LNCaP clone FGC (cell line): Measurements from ENCODE around the gene LHFPL6.

Source experiments
- DNase-seq: peaks from one replicate; pipeline ENCODE4 v3.0.0-alpha.2; 2011; ENCODE audit warnings: low read depth
- H3K4me3 ChIP-seq: 2 replicates; pipeline ENCODE4 v1.5.1; 2011; ENCODE audit warnings: mild to moderate bottlenecking, low read depth, low read length, control low read depth
- TF ChIP-seq, protein P1 (sequence below): IDR thresholded peaks from 2 replicates; pipeline ENCODE4 v1.5.1; 2012; ENCODE audit warnings: mild to moderate bottlenecking; ENCODE audit not compliant: control insufficient read depth, insufficient read depth; ENCODE audit errors: extremely low read depth

LHFPL6 gene

DNA sequence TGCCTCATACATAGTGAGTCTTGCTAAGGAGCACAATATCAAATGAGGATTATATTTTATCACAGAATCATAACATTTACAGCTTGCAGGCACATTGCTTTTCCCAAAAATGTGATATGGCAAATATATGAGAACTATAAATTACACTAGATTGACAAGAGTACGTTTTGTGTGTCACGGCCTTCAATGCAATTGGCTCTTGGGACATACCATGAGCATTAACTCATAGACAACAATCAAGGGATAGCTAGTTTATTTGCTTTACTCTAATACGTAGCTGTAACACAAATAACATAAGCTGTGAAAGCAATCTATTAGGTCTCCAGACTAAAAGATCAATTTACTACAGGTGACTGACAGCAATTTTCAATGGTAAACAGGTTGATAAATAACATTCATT, 17.8 kb downstream of the LHFPL6 start:
- H3K4me3 ChIP-seq: no peak overlapping the region
- DNase-seq: no peak
- TF ChIP-seq, protein P1, sequence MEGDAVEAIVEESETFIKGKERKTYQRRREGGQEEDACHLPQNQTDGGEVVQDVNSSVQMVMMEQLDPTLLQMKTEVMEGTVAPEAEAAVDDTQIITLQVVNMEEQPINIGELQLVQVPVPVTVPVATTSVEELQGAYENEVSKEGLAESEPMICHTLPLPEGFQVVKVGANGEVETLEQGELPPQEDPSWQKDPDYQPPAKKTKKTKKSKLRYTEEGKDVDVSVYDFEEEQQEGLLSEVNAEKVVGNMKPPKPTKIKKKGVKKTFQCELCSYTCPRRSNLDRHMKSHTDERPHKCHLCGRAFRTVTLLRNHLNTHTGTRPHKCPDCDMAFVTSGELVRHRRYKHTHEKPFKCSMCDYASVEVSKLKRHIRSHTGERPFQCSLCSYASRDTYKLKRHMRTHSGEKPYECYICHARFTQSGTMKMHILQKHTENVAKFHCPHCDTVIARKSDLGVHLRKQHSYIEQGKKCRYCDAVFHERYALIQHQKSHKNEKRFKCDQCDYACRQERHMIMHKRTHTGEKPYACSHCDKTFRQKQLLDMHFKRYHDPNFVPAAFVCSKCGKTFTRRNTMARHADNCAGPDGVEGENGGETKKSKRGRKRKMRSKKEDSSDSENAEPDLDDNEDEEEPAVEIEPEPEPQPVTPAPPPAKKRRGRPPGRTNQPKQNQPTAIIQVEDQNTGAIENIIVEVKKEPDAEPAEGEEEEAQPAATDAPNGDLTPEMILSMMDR: no peak

GRCh38 chr13:39580881-39581575, 22.0 kb downstream of the LHFPL6 start:
- H3K4me3 ChIP-seq: no peak overlapping the region
- TF ChIP-seq, protein P1: no peak
- DNase-seq: no peak

DNA sequence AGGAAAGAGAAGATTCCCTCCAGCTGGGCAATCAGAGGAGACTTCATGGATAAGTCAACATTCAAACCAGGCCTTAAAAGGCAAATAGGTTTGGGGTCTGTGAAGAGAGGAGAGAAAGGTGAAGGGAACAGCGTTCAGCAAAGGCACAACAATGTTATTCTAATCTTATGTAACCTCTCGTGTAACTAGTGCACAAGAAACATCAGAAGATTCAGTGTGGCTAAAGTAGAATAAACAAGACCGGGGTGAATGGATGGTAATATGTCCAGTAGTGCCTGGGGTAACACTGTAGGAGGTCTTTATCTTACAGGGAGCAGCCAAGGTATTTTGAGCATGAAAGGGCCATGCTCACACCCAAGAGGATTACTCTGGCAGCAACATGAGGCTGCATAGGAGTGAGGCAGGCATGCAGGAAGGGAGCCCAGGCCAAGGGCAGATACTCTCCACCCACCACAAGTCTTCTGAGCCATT, 24.1 kb downstream of the LHFPL6 start:
- DNase-seq: no peak
- TF ChIP-seq, protein P1: no peak
- no peak overlapping the region for H3K4me3 ChIP-seq

- TF ChIP-seq, protein P1: no peak
- DNase-seq: no peak
- H3K4me3 ChIP-seq: no peak overlapping the region
Observed at GRCh38 chr13:39577838-39578491, 25.0 kb downstream of the LHFPL6 start.

GRCh38 chr13:39577203-39577602, 25.8 kb downstream of the LHFPL6 start:
- TF ChIP-seq, protein P1: no peak
- DNase-seq: no peak

DNA sequence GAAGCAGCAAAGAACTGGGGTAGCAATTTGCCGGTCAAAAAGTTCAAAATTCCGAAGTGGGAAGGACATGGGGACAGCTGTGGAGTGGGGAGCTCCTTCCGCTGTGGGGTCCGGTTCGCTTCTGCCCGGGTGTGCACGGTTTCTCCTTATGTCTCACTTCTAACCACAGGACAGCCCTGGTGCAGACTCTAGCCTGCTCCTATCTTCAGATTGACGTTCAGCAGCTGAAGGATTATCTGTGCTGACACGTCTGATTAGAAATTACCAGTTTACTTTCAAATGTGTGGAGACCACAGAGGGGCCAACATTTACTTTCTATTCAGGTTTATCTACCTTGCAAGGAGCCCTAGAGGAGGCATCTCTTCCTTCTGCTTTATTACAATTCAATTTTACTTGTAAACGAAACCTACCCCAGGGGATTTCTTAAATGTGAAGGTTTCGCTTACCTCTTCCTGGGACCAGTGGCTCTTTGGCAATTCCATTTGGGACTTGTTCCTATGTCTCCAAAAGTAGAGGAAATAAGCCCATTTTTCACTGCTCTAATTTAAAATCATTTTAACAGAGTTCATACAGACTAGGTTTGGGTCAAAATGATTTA, 27.3 kb downstream of the LHFPL6 start:
- no peak for DNase-seq
- no peak overlapping the region for H3K4me3 ChIP-seq
- TF ChIP-seq, protein P1: no peak

More at GRCh38 chr13:39577203-39577602, 25.8 kb downstream of the LHFPL6 start:
- no peak overlapping the region for H3K4me3 ChIP-seq
